Measurements from ENCODE around the gene MMP11. TPM values are rescaled to one million over a fixed set of nuclear protein-coding genes. Genes with fewer than 3 reads are reported as not detected.

The MMP11 gene
- total RNA-seq, 1 donor from 2014 or later: 0.34 TPM

GRCh38 chr22:23786752-23787599, 14.3 kb downstream of the MMP11 start, which contains the start of gene SMARCB1:
Gene SMARCB1, plus strand, starts transcription at chr22:23786966. Its CDS starts 204 bp downstream, at chr22:23787170.
- Mint-ChIP-seq H3K9me3 (no peaks in the 10 kb centered on the region), H3K4me1 (ENCODE audit: low read depth) (peaks cover 34% of the 10 kb centered on the region), H3K36me3 (ENCODE audit: low read depth) (peaks cover 9% of the 10 kb centered on the region), H3K27ac (peak within 1 kb of the TSS; percentile 92), H3K27me3 (ENCODE audit: insufficient read depth) (peaks cover 2% of the 10 kb centered on the region), H3K4me3 (peak within 1 kb of the TSS; percentile 92)
- DNase-seq (ENCODE audit: low spot score): peak; percentile 84
- intact Hi-C loops (cut with micrococcal nuclease): loop anchor here (1.0 to 5.0 kb wide), 8 partner anchors 15 to 126 kb away; partner anchors contain the start of genes CHCHD10, DERL3, MIF and MMP11

GRCh38 chr22:23787600-23787896, 14.9 kb downstream of the MMP11 start:
- H3K4me1 Mint-ChIP-seq (ENCODE audit: low read depth): peaks cover 40% of the 10 kb centered on the region
- peak overlapping the region; percentile 77 for H3K27ac Mint-ChIP-seq
- no peak for DNase-seq (ENCODE audit: low spot score)
- H3K4me3 Mint-ChIP-seq: peak overlapping the region; percentile 92
- intact Hi-C loops (cut with micrococcal nuclease): loop anchor here (1.0 to 5.0 kb wide), 8 partner anchors 15 to 126 kb away; partner anchors contain the start of genes CHCHD10, DERL3, MIF and MMP11
- H3K9me3 Mint-ChIP-seq: no peaks in the 10 kb centered on the region
- peaks cover 15% of the 10 kb centered on the region for H3K36me3 Mint-ChIP-seq (ENCODE audit: low read depth)
- peaks cover 2% of the 10 kb centered on the region for H3K27me3 Mint-ChIP-seq (ENCODE audit: insufficient read depth)

- Mint-ChIP-seq H3K4me3 (peak overlapping the region; percentile 92), H3K27ac (peak overlapping the region; percentile 77), H3K27me3 (ENCODE audit: insufficient read depth) (peaks cover 2% of the 10 kb centered on the region), H3K9me3 (no peaks in the 10 kb centered on the region), H3K4me1 (ENCODE audit: low read depth) (peaks cover 44% of the 10 kb centered on the region), H3K36me3 (ENCODE audit: low read depth) (peaks cover 15% of the 10 kb centered on the region)
- intact Hi-C loops (cut with micrococcal nuclease): loop anchor here (1.0 to 5.0 kb wide), 8 partner anchors 16 to 125 kb away; partner anchors contain the start of genes CHCHD10, DERL3, MIF and MMP11
- DNase-seq (ENCODE audit: low spot score): no peak
These were observed 15.3 kb downstream of the MMP11 start for GRCh38 chr22:23787910-23788309.

DNA sequence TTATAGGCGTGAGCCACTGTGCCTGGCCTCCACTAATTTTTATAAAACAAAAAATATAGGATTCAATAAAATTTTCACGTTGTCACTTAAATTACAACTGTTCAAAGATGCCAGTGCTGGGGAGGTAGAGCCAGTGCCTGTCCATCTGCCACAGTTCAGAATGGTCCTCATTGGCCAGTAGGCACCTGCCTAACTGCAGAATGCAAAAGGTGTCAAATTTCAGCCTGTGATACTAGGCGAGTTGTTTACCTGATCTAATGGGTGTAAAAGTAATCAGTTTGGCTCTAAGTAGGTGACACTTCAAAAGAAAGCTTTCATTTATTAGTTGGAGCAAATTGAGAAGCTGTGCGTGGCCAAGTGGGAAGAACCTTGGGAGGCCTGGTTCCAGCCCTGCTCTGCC, 16.5 kb downstream of the MMP11 start:
- Mint-ChIP-seq H3K4me1 (ENCODE audit: low read depth) (peaks cover 48% of the 10 kb centered on the region), H3K4me3 (peak overlapping the region; percentile 70)

GRCh38 chr22:23789638-23790037, 17.0 kb downstream of the MMP11 start:
- DNase-seq (ENCODE audit: low spot score): no peak
- Mint-ChIP-seq H3K4me1 (ENCODE audit: low read depth) (peaks cover 43% of the 10 kb centered on the region), H3K36me3 (ENCODE audit: low read depth) (peaks cover 21% of the 10 kb centered on the region), H3K27me3 (ENCODE audit: insufficient read depth) (peaks cover under 1% of the 10 kb centered on the region), H3K9me3 (no peaks in the 10 kb centered on the region), H3K4me3 (peak overlapping the region; percentile 70), H3K27ac (no peak overlapping the region)
- intact Hi-C loops (cut with micrococcal nuclease): loop anchor here (5.0 kb wide), 1 partner anchor 37 kb away; the partner anchor contains the start of genes VPREB3 and ZNF70

More for the DNA sequence above, 16.5 kb downstream of the MMP11 start:
- Mint-ChIP-seq H3K27ac (no peak overlapping the region), H3K27me3 (ENCODE audit: insufficient read depth) (peaks cover 2% of the 10 kb centered on the region), H3K9me3 (no peaks in the 10 kb centered on the region), H3K36me3 (ENCODE audit: low read depth) (peaks cover 21% of the 10 kb centered on the region)
- intact Hi-C loops (cut with micrococcal nuclease): loop anchor here (5.0 kb wide), 1 partner anchor 37 kb away; the partner anchor contains the start of genes VPREB3 and ZNF70
- no peak for DNase-seq (ENCODE audit: low spot score)

- Mint-ChIP-seq H3K36me3 (ENCODE audit: low read depth) (peaks cover 23% of the 10 kb centered on the region), H3K9me3 (no peaks in the 10 kb centered on the region), H3K27ac (no peak overlapping the region), H3K27me3 (ENCODE audit: insufficient read depth) (no peaks in the 10 kb centered on the region), H3K4me3 (no peak overlapping the region), H3K4me1 (ENCODE audit: low read depth) (peaks cover 42% of the 10 kb centered on the region)
- no peak for DNase-seq (ENCODE audit: low spot score)
- intact Hi-C loops (cut with micrococcal nuclease): no loop called here
These were observed 18.4 kb downstream of the MMP11 start for GRCh38 chr22:23790819-23791737.

DNA sequence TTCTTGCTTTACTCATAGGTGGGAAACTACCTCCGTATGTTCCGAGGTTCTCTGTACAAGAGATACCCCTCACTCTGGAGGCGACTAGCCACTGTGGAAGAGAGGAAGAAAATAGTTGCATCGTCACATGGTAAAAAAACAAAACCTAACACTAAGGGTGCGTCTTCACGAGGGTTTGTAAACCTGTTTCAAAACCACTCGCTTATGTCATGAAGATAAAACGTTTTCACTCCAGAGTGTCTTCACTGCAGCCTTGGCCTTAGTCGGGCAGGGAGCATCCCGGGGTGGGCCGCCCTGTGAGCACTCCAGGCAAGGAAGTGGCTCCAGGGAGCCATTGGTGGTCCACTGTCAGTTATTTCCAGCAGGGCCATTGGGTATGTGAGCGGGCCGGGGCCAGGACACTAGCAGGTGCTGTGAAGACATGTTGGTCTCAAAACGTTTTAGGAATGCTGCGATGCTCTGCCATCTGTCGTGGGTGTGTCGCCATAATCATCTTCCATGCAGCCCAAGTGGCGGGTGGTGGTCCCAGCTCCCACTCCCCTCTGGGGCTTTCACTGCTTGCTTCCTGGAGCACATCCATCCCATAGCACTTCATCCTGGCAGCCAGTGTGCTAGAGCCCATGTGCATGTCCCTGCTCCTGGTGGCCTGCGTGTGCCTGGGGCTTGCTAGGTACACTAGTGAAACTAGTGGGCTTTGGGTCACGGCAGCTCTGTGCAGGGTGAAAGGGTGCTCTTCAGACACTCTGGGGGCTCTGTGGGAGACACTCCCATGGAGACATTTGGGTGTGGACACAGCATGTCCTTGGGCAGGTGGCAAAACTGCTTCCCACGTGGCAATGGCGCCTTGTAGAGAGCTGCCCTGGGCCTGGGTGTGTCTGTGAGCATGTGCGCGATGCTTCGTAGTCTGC, 19.3 kb downstream of the MMP11 start:
- no peak overlapping the region for H3K4me3 Mint-ChIP-seq
- intact Hi-C loops (cut with micrococcal nuclease): no loop called here
- no peaks in the 10 kb centered on the region for H3K27me3 Mint-ChIP-seq (ENCODE audit: insufficient read depth)
- H3K36me3 Mint-ChIP-seq (ENCODE audit: low read depth): peaks cover 30% of the 10 kb centered on the region
- no peak for DNase-seq (ENCODE audit: low spot score)
- no peak overlapping the region for H3K27ac Mint-ChIP-seq
- H3K9me3 Mint-ChIP-seq: no peaks in the 10 kb centered on the region
- H3K4me1 Mint-ChIP-seq (ENCODE audit: low read depth): peaks cover 36% of the 10 kb centered on the region

- no peaks in the 10 kb centered on the region for H3K9me3 Mint-ChIP-seq
- H3K27me3 Mint-ChIP-seq (ENCODE audit: insufficient read depth): no peaks in the 10 kb centered on the region
- DNase-seq (ENCODE audit: low spot score): no peak
- H3K4me1 Mint-ChIP-seq (ENCODE audit: low read depth): peaks cover 25% of the 10 kb centered on the region
- intact Hi-C loops (cut with micrococcal nuclease): no loop called here
- H3K4me3 Mint-ChIP-seq: no peak overlapping the region
- no peak overlapping the region for H3K27ac Mint-ChIP-seq
- H3K36me3 Mint-ChIP-seq (ENCODE audit: low read depth): peaks cover 34% of the 10 kb centered on the region
These were observed 20.7 kb downstream of the MMP11 start for GRCh38 chr22:23793326-23793725.

GRCh38 chr22:23796461-23796860, 23.8 kb downstream of the MMP11 start:
- Mint-ChIP-seq H3K4me1 (ENCODE audit: low read depth) (peaks cover 14% of the 10 kb centered on the region), H3K27ac (no peak overlapping the region), H3K9me3 (no peaks in the 10 kb centered on the region), H3K27me3 (ENCODE audit: insufficient read depth) (no peaks in the 10 kb centered on the region), H3K4me3 (no peak overlapping the region), H3K36me3 (ENCODE audit: low read depth) (peaks cover 37% of the 10 kb centered on the region)
- no peak for DNase-seq (ENCODE audit: low spot score)
- intact Hi-C loops (cut with micrococcal nuclease): no loop called here

DNA sequence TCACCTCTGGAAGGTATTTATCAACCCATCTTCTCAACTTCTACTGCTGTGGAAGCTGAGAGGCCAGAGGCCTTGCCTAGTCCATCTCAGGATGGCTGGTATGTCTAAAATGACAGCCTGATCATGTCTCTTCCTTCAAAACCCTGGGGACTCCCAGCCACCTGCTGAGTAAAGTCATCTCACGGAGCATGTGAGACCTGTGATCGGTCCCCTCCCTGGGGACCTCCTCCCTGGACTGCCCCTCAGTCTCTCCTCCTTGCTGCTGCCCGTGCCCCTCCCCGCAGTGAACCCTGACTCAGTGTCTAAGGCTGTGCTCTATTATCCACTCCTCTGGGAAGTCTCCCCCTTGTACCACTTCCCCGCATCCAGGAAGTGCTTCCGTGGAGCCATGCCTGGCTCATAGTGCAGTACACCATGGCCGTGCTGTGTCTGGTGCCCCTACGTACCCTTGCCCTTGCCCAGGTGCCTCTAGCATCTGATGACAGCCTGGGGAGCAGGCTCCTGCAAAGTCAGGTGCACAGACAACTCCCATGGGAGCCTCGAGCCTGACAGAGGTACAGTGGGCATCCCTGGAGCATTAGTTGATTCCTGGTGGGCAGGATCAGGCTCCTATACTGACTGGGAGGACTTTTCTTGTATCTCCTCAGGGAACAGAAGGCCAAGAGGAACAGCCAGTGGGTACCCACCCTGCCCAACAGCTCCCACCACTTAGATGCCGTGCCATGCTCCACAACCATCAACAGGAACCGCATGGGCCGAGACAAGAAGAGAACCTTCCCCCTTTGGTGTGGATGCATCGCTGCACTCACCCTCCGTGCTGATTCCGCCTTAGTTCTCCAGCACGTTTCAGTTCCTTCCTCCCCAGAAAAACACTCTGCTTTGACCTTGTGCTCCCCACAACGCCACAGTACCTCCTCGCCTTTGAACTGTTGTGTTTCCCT, 27.9 kb downstream of the MMP11 start:
- H3K36me3 Mint-ChIP-seq (ENCODE audit: low read depth): peaks cover 40% of the 10 kb centered on the region
- intact Hi-C loops (cut with micrococcal nuclease): no loop called here

GRCh38 chr22:23801238-23801821, 28.7 kb downstream of the MMP11 start:
- H3K4me1 Mint-ChIP-seq (ENCODE audit: low read depth): no peaks in the 10 kb centered on the region
- H3K27me3 Mint-ChIP-seq (ENCODE audit: insufficient read depth): no peaks in the 10 kb centered on the region
- intact Hi-C loops (cut with micrococcal nuclease): no loop called here
- no peaks in the 10 kb centered on the region for H3K9me3 Mint-ChIP-seq
- no peak for DNase-seq (ENCODE audit: low spot score)
- peaks cover 40% of the 10 kb centered on the region for H3K36me3 Mint-ChIP-seq (ENCODE audit: low read depth)
- H3K27ac Mint-ChIP-seq: no peak overlapping the region
- no peak overlapping the region for H3K4me3 Mint-ChIP-seq

More for the DNA sequence above, 27.9 kb downstream of the MMP11 start:
- Mint-ChIP-seq H3K4me3 (no peak overlapping the region), H3K4me1 (ENCODE audit: low read depth) (no peaks in the 10 kb centered on the region), H3K27me3 (ENCODE audit: insufficient read depth) (no peaks in the 10 kb centered on the region), H3K27ac (no peak overlapping the region), H3K9me3 (no peaks in the 10 kb centered on the region)
- no peak for DNase-seq (ENCODE audit: low spot score)

Measured in activated T-helper 1 cell treated with anti-CD3 and anti-CD28 coated beads, Interleukin-12 subunit alpha, Interleukin-12 subunit beta, Interleukin-2, Interleukin-4 antibody, amounts not matched to agents 30 ng/mL and 10 ng/mL and 1 ng/mL, durations not matched to agents 14 hours and 24 hours and 36 hours (primary cell).